GM04504 (cell line): ENCODE results near the gene DCDC1.

Source experiments
- DNase-seq: peaks from one replicate; pipeline ENCODE4 v3.0.0-alpha.2; 2012; ENCODE audit warnings: low read depth

The DCDC1 gene

DNA sequence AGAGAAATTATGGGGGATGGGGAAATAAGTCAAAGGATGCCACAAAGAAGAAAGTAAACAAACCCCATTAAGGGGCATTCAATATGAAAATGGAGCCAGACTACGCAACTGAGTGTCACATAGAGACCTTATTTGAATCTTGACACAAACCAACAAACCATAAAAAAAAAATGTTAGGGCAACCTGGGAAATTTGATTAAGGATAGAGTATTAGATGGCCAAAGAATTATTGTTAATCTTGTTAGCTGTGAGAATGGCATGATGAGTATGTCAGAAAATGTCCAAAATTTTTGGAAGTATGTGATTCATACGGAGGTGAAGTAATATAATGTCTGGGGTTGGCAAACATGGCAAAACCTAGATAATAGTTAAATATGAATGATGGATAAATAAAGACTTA, 461.3 kb downstream of the DCDC1 start:
- DNase-seq, result no peak

- no peak for DNase-seq
Measured at GRCh38 chr11:30902929-30903328, 466.6 kb downstream of the DCDC1 start.

- no peak for DNase-seq
Measured at GRCh38 chr11:30895046-30895445, 474.5 kb downstream of the DCDC1 start.

- no peak for DNase-seq
Measured at GRCh38 chr11:30893318-30893717, 476.2 kb downstream of the DCDC1 start.

GRCh38 chr11:30889143-30889794, 480.3 kb downstream of the DCDC1 start:
- DNase-seq, result no peak

- DNase-seq, result no peak
Measured at GRCh38 chr11:30879322-30880005, 490.1 kb downstream of the DCDC1 start.

- no peak for DNase-seq
Measured at GRCh38 chr11:30878400-30878799, 491.1 kb downstream of the DCDC1 start.

DNA sequence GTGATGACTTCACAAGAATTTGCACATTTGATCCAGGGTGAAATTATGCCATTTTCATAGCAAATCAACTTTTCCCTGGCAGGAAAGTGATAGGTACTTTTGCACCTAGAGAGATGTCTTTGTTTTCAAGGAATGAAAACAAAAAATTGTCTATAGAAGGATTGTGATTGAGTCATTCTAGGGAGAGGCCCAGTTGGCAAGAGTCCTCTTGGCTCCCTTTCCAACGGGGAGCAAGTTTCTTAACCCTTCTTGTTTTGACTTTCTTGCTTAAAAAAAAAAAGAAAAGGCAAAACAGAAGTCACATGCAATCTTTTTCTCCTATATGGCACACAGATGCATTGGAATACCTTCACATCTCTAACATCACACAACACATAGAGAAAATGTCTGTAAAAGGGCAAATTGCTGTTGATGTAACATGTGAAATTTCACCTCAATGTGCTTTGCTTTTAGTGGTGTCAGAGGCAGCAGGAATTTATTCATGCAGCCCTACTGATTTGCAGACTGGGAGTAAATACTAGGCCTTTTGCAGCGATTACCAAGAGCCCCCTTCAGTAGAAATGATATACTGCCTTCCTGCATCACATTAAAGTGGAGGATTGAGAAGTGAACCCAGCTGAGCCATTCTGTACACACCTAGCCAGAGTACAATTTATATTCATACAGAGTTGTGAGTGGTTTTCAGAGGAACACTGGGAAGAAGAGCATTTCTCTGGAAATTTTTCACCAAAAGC, 492.7 kb downstream of the DCDC1 start:
- DNase-seq, result no peak

DNA sequence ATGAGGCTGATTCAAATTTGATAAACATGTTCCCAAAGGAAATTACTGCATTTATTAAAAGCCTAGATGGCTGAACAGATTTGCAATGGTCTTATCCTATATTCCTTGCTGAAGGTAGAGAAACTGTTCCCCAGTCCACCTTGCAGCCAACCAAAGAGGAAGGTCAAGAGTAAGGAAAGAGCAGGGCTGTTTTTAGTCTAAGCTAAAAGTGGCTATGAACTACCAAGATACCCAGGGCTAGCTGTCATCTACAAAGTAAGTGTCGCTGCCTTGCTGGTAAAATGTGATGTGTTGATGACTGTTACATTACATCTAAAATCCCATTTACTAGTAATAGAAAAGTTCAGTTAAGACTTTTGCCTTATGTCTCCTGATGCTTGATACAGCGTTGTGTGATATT, 493.3 kb downstream of the DCDC1 start:
- DNase-seq, result no peak

GRCh38 chr11:30875806-30876205, 493.7 kb downstream of the DCDC1 start:
- DNase-seq, result no peak

GRCh38 chr11:30873924-30874610, 495.5 kb downstream of the DCDC1 start:
- DNase-seq, result no peak

DNA sequence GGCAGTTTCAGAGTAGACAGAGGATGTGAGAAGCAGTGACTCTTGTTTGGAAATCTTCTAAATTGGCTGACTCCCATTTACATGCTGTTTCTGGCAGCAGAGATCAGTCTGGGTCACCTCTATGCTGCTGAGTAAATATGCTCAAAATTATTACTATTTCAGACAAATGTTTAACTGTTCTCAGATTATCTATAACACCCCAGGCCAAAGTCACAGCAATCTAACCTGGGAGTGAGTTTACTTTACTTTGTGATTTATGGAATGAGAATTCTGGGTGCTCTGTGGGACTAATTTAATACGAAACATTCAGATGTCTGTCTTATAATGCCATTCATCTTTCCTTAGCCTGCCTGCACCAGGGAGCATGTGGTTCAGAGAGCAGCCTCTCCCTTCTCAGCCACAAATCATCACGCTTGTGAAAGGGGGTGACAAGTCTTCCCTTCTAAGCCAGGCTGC, 500.9 kb downstream of the DCDC1 start:
- no peak for DNase-seq

- DNase-seq, result no peak
Measured at GRCh38 chr11:30863209-30863608, 506.3 kb downstream of the DCDC1 start.

DNA sequence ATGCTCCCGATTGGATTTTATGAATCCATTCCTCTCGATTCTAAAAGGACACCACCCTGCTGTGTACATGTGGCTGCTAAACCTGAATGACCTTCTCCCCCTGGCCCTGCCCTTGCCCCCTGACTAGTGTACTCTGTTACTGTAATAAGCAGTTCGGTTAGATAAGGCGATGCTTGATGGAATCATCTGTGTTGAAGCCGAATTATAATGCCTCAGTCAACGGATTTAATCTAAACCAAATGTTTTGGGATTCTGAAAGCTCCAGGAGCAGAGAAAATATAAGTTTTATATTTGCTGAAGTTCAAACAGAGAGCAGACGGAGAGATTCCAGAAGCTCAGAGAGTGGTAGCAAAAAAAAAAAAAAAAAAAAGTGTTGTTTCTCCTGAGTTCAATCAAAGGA, 508.0 kb downstream of the DCDC1 start:
- DNase-seq, result no peak

- DNase-seq, result no peak
Measured at GRCh38 chr11:30861064-30861463, 508.5 kb downstream of the DCDC1 start.

DNA sequence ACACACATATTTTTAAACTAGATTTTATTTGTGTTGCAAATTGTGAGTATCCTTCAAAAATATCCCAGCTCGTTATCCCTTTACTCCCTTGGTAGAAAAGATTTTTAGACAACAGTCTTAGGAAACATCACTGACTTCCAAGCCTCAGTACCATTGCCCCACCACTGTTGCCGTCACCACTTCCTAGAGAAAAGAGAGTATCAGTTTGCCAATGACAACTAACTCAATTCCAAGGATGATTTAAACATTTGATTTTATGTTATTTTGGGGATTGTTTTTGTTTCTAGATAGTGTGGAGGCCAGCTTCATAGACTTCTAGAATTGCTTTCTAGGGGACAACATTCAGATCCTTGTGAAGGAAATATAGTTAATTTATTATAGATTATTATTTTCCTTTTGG, 509.4 kb downstream of the DCDC1 start:
- no peak for DNase-seq

- no peak for DNase-seq
Measured at GRCh38 chr11:30859669-30860068, 509.9 kb downstream of the DCDC1 start.

- no peak for DNase-seq
Measured at GRCh38 chr11:30855383-30856006, 514.0 kb downstream of the DCDC1 start.

- no peak for DNase-seq
Measured at GRCh38 chr11:30853439-30853838, 516.1 kb downstream of the DCDC1 start.

GRCh38 chr11:30852645-30853044, 516.9 kb downstream of the DCDC1 start:
- no peak for DNase-seq

GRCh38 chr11:30852091-30852490, 517.4 kb downstream of the DCDC1 start:
- DNase-seq, result no peak

- no peak for DNase-seq
Measured at GRCh38 chr11:30837252-30837651, 532.3 kb downstream of the DCDC1 start.
